Amniotic epithelial cell (primary cell): ENCODE results near the gene BBX.
A peak's percentile ranks its signal among the peaks of the same experiment; 100 is the strongest.

ENCODE experiments used
- DNase-seq: peaks from one replicate; pipeline ENCODE4 v3.0.0-alpha.2; 2010; ENCODE audit warnings: low read depth

The BBX gene

DNA sequence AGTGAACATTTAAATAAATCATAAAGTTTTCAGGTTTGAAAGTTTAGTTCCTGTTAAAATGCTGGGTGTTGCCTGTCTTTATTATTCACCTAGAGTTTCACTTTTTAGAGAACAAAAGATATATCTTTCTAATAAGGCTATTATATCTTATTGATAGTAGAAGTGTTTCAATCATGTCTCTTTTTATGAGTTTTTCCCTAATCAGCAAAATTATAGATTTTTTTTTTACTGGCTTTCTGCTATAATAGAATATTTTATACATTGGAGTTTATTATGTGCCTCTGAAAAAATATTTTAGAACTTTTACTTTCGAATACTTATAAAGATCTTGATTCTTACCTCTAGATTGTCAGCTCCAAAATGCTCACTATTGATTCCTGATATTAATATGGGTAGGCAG, 131.5 kb downstream of the BBX start:
- no peak for DNase-seq

DNA sequence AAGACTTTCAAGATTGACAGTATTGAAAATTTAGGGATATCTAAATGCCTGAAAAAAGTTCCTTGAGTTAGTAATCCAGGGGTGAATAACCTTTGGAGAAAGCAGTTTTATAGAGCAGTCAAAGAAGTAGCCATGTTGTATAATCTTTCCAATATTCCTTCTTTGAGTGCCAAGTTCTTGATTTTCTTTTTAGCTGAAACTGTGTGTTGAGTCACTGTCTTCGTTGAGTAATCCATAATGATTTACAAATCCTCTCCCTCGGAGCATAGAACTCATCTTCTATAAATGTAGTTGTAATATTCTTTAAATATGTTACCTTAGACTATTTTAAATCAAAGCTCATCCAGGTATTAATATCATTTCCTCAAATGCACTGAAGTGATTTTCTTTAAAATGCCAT, 135.2 kb downstream of the BBX start:
- DNase-seq, result peak; percentile 58

DNA sequence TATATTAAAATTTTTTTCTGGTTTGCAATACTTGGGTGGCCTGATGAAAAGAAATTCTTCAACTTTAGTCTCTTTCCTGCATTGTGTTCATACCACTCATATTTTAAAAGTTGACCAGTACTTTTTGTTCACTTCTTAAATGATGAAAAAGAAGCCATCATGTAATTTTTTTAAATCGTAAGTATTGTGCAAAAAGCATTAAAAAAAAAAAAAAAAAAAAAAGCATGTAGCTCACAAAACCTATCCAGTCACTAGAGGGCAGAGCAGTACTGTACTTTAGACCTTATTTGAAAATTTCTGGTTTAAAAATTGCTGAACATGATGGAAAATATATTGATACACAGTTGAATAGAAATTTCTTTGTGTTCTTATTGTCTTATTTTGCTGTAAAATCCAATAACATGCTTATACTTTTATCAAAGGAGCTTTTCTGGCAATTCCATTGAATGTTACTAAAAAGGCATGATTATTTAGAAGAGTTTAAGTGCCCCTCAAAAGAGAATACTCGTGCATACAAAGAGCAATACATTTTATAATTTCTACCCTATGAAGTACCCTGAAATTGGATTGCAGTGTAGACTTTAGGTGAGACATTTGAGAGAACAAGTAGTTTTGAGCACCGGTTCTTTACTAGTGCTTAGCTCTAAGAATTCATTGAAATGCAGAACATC, 137.7 kb downstream of the BBX start:
- DNase-seq, result peak; percentile 68

- DNase-seq, result peak; percentile 72
Measured at GRCh38 chr3:107661447-107662123, 138.8 kb downstream of the BBX start.

DNA sequence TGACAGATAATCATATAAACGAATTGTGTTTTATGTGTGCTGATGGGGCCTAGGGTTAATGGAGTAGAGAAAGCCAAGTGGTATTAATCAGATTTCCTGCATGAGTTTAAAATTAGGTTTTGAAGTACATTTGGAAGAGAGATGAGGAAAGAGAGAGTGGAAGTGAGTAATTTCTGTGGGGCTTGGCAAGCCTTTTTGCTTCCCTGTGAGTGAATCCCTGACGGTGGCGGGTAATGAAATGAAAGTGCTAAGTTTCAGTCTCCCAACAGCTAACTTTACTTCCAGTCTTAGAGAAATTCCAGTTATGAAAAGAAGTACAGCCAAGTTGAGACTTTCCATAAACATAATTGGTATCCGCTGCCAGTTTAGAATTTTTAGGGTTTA, 139.4 kb downstream of the BBX start:
- peak; percentile 80 for DNase-seq

DNA sequence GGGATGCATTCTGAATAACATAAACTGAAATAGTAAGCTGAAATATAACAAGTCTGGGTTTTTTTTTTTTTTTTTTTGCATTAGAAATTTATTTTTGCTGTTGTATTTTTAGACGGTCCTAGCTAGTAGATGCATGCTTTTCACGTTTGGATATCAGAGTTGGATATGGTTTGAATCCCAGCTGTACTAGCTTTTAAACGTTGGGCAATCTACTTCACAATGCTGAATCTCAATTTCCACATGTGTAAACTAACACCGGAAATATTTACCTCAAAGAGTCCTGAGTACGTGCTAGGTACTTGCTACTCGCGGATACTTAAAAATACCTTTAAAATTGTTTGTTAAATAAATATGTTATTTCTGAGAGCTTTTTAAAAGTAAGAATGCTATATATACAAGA, 139.8 kb downstream of the BBX start:
- DNase-seq, result peak; percentile 61

- DNase-seq, result no peak
Measured at GRCh38 chr3:107663266-107663665, 140.5 kb downstream of the BBX start.

DNA sequence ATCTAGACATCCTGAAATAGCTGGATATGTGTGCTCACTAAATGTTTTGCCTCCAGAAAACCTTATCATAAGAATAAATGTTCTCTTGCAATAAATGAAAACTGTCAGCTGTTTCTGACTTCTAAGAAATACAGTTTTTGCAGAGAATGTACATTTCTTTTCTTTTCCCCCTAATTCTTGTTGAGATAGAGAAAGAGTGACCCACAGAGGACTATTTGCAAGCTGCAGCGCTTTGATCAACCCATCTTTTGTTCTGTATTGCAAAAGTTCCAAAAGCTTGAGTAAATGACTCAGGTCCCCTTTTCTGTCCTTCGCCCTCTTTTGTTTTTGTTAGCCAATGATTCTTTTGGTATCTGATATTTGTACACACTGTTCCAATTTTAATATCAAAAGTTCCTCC, 141.9 kb downstream of the BBX start:
- DNase-seq, result no peak

GRCh38 chr3:107665351-107665750, 142.6 kb downstream of the BBX start:
- DNase-seq, result no peak

- DNase-seq, result peak; percentile 51
Measured at GRCh38 chr3:107666853-107667252, 144.1 kb downstream of the BBX start.

GRCh38 chr3:107668416-107668815, 145.7 kb downstream of the BBX start:
- no peak for DNase-seq

DNA sequence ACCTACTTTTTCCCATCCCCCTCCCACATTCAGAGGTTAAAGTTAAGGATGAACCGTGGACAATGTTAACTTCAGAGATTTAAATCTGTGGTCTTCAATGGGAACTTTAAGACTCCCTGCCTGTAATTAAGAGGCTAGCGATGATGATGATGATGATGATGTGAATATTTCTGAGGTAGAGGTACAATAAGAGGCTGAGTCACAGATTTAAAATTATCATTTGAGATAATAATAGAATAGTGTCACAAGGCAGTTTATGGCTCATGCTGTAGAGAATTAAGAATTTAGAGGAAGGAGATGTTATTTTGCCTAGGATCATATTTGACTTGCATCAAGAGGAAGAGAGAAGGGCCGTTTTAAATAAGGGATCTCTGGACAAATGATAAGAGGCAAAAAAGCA, 146.2 kb downstream of the BBX start:
- no peak for DNase-seq

GRCh38 chr3:107669669-107670068, 146.9 kb downstream of the BBX start:
- no peak for DNase-seq

DNA sequence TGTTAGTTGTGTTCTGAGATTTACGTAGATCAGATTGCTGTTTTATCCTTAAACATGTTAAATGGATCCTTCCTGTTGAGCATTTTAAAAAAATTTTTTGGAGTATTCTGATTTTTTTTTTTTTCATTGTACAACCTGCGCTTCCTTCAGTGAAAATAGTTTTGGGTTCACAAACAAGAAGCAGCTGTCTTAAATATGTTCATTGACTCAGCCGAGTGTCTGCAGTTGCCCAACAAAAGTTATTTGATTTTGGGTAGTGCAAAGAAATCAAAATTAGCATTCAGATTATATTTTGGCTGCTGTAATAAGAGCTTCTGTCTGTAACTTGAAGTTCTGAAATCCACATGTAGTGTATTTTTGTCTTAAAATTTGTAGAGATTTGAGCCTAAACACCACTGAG, 148.2 kb downstream of the BBX start:
- DNase-seq, result no peak

- DNase-seq, result peak; percentile 30
Measured at GRCh38 chr3:107674371-107674770, 151.6 kb downstream of the BBX start.

DNA sequence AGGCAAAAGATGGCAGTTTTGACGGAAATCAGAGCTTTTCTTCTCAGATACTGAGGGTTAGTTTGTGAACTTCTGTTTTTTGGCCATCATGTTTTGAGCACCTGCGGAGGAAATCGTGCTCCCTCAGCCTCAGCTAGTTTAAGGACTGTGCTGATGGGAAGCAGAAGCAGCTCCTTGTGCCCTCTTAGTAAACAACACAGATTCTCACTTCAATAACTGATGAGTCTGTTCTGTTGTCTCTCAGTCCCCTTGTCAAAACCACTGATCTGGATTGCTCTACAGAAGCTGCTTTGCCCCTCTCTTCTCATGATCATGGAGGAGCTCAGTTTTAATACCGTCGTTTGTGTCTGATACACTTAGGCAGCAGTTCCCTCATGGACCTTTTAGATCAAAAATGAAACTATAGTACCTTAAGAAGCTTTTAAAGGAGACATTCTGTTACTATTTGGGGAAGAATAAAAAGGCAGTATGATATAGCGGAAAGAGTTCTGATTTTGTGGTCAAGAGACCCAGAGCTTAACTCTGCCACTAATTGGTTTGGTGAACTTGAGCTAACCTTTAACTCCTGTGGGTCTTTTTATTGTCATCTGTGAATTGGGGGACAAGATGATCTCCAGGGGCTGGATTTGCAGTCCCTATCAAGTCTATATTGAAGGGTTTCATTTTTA, 152.6 kb downstream of the BBX start:
- no peak for DNase-seq

DNA sequence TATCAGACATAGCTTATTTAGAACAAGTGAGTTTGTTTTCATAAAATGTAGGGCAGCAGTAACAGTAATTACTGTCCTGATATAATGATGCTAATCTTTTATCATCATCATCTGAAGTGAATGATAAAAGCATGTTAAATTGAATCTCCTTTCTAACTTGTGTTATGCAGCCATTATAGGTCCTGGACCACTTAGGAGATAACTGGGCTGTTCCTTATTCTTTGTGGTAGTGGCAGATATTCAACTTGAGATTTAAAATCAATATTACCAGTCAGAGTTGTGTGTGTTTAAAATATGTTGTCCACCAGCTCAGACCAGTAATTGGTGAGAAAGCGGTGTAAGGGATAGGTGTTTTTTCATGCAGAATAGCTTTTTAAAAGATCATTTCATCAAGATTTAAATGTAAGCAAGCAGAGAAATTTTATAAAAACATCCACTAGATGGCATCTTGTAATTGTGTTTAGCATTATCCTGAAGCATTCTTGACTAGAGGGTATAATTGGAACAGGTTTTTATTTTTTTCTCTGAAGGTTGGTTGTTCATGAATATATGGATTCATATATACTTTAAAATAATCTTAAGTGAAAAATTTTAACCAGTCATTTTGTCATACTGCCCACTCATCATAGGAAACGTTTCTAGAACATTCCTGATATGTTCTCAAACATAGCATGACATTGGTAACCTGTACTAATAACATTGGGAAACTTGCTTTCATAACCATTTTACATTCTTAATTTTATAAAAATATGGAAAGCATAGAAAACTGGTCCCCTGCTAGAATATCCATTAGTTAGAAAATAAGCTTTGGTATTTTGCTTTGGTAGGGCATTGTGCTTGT, 153.9 kb downstream of the BBX start:
- peak; percentile 44 for DNase-seq

DNA sequence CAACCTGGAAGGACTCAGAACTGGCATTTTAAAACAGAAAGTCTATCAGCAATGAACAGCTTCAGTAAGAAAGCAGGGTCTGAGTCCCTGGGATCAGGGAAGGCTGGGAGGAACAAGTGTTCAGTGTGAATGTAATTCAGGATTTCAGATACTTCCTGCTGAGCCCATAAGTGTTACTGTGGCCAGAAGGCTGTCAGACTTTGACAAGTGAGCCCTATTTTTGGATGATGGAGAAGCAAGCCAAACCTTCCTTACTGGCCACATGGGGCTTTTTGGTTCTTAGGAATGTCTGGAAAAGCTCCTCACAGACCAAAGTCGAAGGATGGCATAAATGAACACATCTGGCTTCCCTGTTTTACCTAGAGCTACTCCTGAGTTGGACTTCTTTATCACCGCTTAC, 157.2 kb downstream of the BBX start:
- DNase-seq, result no peak

DNA sequence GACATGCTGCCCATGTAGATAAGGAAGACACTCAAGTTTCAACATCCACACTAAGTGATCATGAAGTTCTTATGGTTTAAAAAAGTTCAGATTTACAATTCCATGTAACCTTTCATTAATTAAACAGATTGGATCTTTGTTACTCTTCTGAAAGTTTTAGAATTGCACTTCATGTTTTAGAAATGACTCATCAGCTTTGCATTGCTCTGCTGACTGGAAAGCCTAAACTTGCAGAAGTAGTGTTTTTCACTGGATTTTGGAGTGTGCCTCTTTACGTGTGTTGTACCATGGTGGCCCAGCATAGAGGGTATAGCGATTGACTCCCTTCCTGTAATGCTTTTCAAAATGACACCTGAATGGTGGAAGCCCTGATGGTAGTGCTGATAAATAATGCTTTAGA, 157.9 kb downstream of the BBX start:
- DNase-seq, result peak; percentile 45

- no peak for DNase-seq
Measured at GRCh38 chr3:107681396-107681795, 158.6 kb downstream of the BBX start.

DNA sequence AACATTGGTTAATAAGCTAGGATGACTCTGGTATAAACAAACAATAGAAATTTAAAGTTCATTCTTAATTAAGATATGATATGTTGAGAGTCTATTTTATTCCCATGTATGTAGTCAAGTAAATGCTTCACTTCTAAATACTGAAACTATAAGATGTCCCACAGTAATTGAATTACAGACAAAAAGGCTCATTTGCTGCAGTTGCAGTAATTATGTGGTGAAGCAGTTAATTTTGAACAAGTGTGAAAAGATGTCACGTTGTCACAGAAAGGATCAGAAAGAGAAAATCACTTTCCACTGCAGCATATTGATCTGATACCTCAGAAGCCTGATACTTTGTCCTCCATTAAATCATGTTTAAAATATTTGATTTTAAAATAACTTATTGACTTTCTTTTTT, 159.8 kb downstream of the BBX start:
- DNase-seq, result no peak

GRCh38 chr3:107683447-107683846, 160.7 kb downstream of the BBX start:
- peak; percentile 82 for DNase-seq
